ENCODE results near the gene RELT. TPM values are rescaled to one million over a fixed set of nuclear protein-coding genes. Genes with fewer than 3 reads are reported as not detected.

RELT gene
- total RNA-seq, 2 experiments from 2014 or later, result 26.6 to 29.6 TPM

DNA sequence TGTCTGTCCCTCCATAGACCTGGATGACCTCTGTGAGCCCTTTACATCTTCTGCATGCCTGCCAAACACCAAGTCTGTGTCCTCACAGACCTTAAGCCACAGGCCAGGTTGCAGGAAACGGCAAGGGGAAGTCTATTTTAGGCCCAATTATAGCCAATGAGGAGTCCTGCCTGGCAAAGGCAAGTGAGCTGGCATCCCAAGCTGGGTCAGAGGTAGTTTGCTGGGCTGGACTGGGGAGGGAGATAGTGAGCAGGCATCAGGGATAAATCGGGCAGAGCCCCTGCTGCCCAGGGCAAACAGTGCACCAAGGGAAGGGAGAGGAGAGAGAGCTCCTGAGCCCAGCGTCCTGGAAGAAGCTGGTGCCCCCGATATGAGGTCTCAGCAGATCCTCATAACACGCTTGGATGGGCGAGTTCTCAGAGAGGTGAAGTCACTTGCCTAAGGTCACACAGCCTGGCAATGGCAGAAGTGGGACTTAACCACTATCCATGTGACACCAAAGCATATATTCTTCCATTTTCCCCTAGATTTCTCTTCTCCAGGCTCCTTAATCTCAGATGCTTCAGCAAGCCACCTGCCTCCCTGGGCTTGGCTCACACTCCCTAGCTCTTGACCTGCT lies 3.7 kb upstream of the RELT start:
- intact Hi-C loops (cut with micrococcal nuclease), result no loop called here
- DNase-seq (no peak), ATAC-seq (no peak)
- ChIA-PET CTCF (interaction anchor here (0.8 to 2.4 kb wide), 5 partner anchors 10 to 84 kb away, joined by 3 to 11 read pairs (median 5); no protein-coding TSS in a partner anchor), POLR2A (no interaction called here)
- peaks cover 27% of the 10 kb centered on the region for H3K4me1 Mint-ChIP-seq (ENCODE audit: low read depth)
- H3K36me3 Mint-ChIP-seq (ENCODE audit: low read depth), result peaks cover 7% of the 10 kb centered on the region
- no peaks in the 10 kb centered on the region for H3K9me3 Mint-ChIP-seq
- TF ChIP-seq, protein P1, sequence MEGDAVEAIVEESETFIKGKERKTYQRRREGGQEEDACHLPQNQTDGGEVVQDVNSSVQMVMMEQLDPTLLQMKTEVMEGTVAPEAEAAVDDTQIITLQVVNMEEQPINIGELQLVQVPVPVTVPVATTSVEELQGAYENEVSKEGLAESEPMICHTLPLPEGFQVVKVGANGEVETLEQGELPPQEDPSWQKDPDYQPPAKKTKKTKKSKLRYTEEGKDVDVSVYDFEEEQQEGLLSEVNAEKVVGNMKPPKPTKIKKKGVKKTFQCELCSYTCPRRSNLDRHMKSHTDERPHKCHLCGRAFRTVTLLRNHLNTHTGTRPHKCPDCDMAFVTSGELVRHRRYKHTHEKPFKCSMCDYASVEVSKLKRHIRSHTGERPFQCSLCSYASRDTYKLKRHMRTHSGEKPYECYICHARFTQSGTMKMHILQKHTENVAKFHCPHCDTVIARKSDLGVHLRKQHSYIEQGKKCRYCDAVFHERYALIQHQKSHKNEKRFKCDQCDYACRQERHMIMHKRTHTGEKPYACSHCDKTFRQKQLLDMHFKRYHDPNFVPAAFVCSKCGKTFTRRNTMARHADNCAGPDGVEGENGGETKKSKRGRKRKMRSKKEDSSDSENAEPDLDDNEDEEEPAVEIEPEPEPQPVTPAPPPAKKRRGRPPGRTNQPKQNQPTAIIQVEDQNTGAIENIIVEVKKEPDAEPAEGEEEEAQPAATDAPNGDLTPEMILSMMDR (IDR thresholded peaks at IDR 0.05), result no peak
- H3K27me3 Mint-ChIP-seq, result no peaks in the 10 kb centered on the region
- peak overlapping the region; percentile 32 for H3K27ac Mint-ChIP-seq
- no peak overlapping the region for H3K4me3 Mint-ChIP-seq

DNA sequence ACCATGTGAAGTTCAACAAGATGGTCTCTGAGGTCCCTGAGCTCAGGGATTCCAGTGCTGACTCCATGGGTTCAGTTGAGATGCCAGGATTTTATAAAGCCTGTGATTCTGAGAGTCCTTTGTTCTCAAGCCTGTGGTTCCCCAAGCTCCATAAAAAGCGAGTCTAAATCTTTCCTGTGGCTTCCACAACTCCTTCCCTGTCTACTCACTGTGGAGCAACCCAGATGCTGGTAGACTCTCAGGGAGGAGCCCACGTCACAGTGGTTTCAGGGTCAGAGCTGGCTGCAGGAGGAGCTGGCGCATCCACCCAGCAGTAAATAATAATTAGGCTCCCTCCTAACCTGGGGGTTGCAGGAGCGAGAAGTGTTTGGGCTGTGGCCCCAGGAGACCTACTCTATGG lies 2.0 kb upstream of the RELT start:
- DNase-seq (no peak), ATAC-seq (no peak)
- no peak overlapping the region for H3K27ac Mint-ChIP-seq
- no peak overlapping the region for H3K4me3 Mint-ChIP-seq
- intact Hi-C loops (cut with micrococcal nuclease), result no loop called here
- POLR2A ChIA-PET, result no interaction called here
- TF ChIP-seq, protein P1 (IDR thresholded peaks at IDR 0.05), result no peak
- CTCF ChIA-PET, result interaction anchor here (0.8 to 1.9 kb wide), 7 partner anchors 11 to 252 kb away, joined by 3 to 8 read pairs (median 4); no protein-coding TSS in a partner anchor
- H3K27me3 Mint-ChIP-seq, result no peaks in the 10 kb centered on the region
- H3K9me3 Mint-ChIP-seq, result no peaks in the 10 kb centered on the region
- H3K36me3 Mint-ChIP-seq (ENCODE audit: low read depth), result peaks cover 13% of the 10 kb centered on the region
- H3K4me1 Mint-ChIP-seq (ENCODE audit: low read depth), result peaks cover 30% of the 10 kb centered on the region

DNA sequence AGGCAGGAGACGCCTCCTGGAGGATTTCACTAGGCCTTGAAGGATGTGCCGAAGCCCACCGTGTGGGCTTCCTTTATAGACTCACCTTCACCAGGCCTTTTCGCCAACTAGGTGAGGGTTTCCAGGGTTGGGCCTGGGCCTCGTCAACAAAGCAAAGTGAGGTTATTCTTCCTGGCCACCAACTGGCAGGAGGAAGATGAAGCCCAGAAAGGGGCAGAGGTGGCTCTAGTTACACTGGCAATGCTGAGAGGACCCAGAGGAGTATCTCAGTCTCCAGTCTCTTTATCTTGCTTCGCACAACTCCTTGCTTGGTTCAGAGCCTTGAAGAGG lies 404 bp upstream of the RELT start:
- DNase-seq, result no peak
- H3K4me3 Mint-ChIP-seq, result peak overlapping the region; percentile 100
- H3K36me3 Mint-ChIP-seq (ENCODE audit: low read depth), result peaks cover 13% of the 10 kb centered on the region
- no peak for ATAC-seq
- peaks cover 41% of the 10 kb centered on the region for H3K4me1 Mint-ChIP-seq (ENCODE audit: low read depth)
- ChIA-PET CTCF (interaction anchor here (1.5 kb wide), 1 partner anchor 25 kb away, joined by 10 read pairs; no protein-coding TSS in a partner anchor), POLR2A (interaction anchor here (1.2 kb wide), 1 partner anchor 13 kb away, joined by 3 read pairs; no protein-coding TSS in a partner anchor)
- H3K27me3 Mint-ChIP-seq, result no peaks in the 10 kb centered on the region
- no peaks in the 10 kb centered on the region for H3K9me3 Mint-ChIP-seq
- TF ChIP-seq, protein P1 (IDR thresholded peaks at IDR 0.05), result no peak
- intact Hi-C loops (cut with micrococcal nuclease), result no loop called here
- peak overlapping the region; percentile 78 for H3K27ac Mint-ChIP-seq

DNA sequence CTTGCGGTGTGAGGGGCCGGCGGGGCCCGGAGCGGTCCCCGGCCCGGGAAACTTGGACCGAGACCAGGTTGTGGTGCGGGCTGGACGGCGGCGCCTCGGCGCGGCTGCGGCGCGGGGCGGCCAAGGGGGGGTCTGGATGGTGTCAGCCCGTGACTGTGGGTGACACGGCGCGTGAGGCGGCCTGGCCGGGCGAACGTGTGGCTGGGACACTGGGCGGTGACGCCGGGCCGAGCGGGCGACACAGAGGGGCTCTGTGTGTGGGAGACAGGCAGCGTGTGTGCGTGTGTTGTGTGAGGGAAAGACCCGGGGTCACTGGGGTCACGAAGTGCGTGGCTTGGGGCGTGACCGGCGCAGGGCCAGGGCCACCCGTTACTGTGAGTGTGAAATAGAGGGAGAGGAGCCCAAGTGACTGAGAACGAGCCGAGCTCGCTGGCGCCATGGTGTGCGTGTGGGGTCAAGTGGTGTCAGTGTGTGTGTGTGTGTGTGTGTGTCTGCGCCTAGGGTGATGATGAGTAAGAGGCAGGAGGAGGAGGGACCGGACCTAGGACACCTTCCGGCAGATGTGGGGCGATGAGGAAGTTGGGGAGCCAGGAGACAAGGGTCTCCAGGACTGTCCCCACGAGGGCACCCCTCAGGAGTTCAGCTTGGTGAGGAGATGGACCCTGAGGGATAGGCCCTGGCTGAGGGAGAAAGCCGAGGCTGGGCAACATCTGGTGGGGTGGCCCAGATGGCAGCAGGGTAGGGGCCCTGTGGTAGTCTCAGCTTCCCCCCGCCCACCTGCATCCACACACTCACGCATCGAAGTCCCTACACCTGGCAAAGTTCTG lies 817 bp downstream of the RELT start:
- Mint-ChIP-seq H3K27me3 (no peaks in the 10 kb centered on the region), H3K27ac (peak overlapping the region; percentile 98), H3K4me3 (peak overlapping the region; percentile 100), H3K36me3 (ENCODE audit: low read depth) (peaks cover 13% of the 10 kb centered on the region), H3K4me1 (ENCODE audit: low read depth) (peaks cover 44% of the 10 kb centered on the region), H3K9me3 (no peaks in the 10 kb centered on the region)
- ATAC-seq (peak; percentile 50), DNase-seq (peak; percentile 81)
- POLR2A ChIA-PET, result interaction anchor here (0.7 to 1.9 kb wide), 8 partner anchors 11 to 1325 kb away, joined by 3 to 7 read pairs (median 4); no protein-coding TSS in a partner anchor
- CTCF ChIA-PET, result interaction anchor here (0.6 to 1.6 kb wide), 4 partner anchors 26 to 285 kb away, joined by 3 read pairs; no protein-coding TSS in a partner anchor
- intact Hi-C loops (cut with micrococcal nuclease), result no loop called here
- TF ChIP-seq, protein P1 (IDR thresholded peaks at IDR 0.05), result no peak

Data from activated CD8-positive, alpha-beta T cell treated with anti-CD3 and anti-CD28 coated beads for 36 hours (primary cell).